Hematopoietic multipotent progenitor cell (in vitro differentiated cells): ENCODE measurements around the gene ZNF692. TPM values are rescaled to one million over a fixed set of nuclear protein-coding genes. Genes with fewer than 3 reads are reported as not detected.

Source experiments
- DNase-seq, 3 donors: peaks; one replicate each; pipeline ENCODE4 v3.0.0-alpha.2; 2011 to 2015; ENCODE audit warnings: low read depth in 2 of 3, low spot score in 2 of 3
- total RNA-seq: library from RNA; depleted of rRNA; stranded (reverse); fragments of >200 nt; gene quantifications from one replicate; pipeline ENCODE4 v1.2.3, GENCODE V29; 2012

ZNF692 gene
- total RNA-seq, 1 donor, result 23.4 TPM

- DNase-seq, result peak in 1 of 3 donors; percentile 6
These were observed 30.0 kb downstream of the ZNF692 start for GRCh38 chr1:248828845-248829244.

GRCh38 chr1:248825909-248826760 lies 32.8 kb downstream of the ZNF692 start, which contains the start of gene SH3BP5L:
Gene SH3BP5L (minus strand): TSS chr1:248825915. CDS start chr1:248824935, 980 bp downstream.
- peak; percentile 89 to 97 (median 96) for DNase-seq

- no peak for DNase-seq
These were observed 33.3 kb downstream of the ZNF692 start for GRCh38 chr1:248825573-248825908.

- DNase-seq, result no peak
These were observed 33.7 kb downstream of the ZNF692 start for GRCh38 chr1:248825136-248825535.

GRCh38 chr1:248824701-248825100 lies 34.2 kb downstream of the ZNF692 start:
- no peak for DNase-seq

- no peak for DNase-seq
These were observed 34.6 kb downstream of the ZNF692 start for GRCh38 chr1:248824301-248824700.

GRCh38 chr1:248823517-248824001 lies 35.3 kb downstream of the ZNF692 start:
- no peak for DNase-seq

DNA sequence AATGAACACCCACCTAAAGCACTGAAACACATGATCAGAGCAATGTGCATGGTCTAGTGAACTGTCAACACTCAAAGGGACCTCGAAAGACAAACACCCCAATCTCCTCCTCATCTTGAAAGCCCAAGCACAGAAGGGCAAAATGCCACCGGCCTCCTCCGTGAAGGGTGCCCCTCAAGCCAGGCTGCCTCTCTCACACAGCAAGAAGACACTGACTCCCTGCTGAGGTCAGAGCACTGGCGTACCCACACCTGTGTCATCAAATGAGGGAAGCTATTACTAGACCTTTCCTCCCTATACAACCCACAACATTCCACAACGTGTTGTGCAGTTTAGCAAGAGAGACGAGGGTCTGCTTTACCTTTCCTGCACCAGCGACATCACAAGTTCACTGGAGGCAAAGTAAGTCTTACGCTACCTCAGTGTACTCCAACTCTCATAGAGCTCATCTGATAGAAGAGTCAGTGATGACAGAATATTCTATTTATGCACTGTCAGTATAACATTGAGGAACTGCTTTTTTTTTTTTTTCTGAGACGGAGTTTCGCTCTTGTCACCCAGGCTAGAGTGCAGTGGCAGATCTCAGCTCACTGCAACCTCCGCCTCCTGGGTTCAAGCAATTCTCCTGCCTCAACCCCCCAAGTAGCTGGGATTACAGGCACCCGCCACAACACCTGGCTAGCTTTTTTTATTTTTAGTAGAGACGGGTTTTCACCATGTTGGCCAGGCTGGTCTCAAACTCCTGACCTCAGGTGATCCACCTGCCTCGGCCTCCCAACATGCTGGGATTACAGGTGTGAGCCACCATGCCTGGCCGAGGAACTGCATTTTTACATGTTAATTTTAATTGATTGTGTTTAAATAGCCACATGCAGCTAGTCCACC lies 36.5 kb downstream of the ZNF692 start:
- DNase-seq, result no peak

- DNase-seq, result no peak
These were observed 37.2 kb downstream of the ZNF692 start for GRCh38 chr1:248821641-248822040.

DNA sequence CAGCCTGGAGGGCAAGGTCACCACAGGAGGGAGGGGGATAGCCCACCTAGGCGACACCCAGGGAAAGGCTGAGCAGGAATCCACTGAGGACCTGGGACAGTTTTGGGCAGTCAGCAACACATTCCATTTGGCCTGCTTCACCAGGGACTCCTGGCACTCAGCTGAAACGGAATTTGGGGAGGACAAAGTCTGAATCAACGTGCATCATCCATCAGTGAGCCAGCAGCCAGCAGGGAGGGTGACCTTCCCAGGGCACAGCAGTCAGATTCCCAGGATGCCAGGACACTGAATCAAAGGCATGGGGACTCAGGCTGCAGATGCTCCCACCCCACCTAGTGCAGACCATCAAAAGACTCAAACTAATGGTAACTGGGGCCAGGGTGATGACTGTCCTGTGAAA lies 37.8 kb downstream of the ZNF692 start:
- no peak for DNase-seq

GRCh38 chr1:248820041-248820585 lies 38.8 kb downstream of the ZNF692 start:
- DNase-seq, result no peak

GRCh38 chr1:248818505-248819374 lies 40.1 kb downstream of the ZNF692 start:
- DNase-seq, result no peak

DNA sequence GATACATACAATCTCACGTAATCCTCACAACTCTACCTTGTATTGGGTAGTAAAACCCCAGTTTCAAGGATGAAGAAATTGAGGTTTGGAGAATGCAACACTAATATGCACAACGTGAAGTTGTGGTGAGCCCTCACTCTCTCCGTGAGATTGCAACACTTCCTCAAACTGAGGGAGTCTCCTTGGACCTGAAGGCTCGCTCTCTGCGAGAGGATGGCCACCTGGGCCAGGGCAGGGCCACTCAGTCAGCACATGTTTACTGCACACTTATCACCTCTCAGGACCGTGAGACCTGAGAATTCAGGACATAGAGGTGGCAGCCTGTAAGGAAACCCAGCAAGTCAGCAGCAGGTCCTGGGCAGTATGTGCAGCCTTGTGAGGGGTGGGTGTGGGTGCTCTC lies 41.8 kb downstream of the ZNF692 start:
- peak in 2 of 3 donors; percentile 37 to 72 for DNase-seq

DNA sequence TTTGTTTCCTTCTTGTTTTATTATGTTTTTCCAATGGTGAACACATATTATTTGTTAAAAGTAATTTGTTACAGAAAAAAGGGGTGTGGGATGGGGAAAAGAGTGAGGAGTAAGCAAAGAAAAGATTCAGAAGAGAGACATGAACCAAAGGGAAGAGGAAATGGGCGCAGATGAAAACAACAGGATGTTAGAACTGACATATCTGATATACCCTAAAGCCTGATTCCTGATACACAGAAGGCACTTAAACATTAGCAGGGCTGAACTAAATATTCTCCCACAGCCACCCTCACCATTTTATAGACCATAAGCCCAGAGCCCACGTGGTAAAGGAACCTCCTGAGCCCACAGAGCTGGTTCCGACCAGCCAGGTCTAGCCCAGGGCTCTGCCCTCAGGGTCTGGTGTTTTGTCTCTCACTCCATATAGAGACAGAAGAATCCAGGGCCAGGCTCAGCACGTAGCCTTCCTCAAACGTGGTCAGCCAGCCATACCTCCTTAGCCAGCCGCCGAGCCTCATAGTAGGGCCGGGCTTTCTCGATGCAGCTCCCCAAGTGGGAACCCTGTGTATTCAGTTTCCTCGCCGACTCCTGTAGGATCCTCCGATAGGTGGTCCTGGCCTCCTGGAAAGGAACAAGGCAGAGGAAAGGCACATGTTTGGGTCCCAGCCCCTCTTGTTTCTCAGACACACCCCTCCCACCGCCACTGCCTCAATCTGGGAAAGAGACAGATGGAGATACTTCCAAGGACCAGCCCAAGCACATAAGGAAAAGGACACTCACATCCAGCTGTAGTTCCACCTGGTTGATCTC lies 42.6 kb downstream of the ZNF692 start:
- DNase-seq, result no peak

GRCh38 chr1:248815407-248816034 lies 43.4 kb downstream of the ZNF692 start:
- DNase-seq, result no peak

DNA sequence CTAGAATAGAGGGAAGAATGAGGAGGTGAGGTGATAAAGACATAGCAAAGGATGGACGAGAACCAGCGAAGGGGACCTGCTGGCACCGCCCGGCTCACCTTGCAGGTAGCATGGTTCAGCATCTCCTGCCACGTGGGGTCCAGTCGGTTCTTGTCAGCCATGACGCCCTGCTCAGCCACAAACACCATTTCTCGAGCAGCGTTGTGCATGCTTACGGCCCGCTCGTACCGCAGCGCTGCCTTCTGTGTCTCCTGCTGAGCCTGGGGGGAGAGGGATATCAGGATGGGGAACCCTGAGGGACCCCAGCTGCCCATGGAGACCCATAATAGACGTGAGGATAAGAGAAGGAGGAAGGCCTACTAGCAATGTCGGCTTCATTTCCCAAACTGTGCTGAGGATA lies 44.5 kb downstream of the ZNF692 start:
- DNase-seq, result no peak

DNA sequence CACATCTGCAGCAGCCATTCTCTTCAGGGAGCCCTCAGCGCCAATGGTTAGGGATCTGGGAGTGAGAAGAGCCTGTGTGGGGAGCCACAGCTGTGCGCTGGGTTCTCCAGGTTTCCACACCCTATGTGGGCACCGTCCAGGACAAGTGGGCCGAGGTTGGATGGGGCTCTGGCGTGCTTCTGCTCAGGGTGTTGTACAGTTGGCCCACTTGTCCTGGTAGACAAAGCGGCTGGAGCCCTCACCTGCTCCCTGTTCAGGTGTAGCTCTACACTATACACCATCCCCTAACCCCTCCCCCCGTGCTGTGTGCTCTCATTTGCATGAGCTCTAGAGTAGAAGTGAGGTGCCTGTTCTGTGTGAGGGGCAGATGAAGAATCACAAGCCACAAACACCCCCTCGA lies 45.3 kb downstream of the ZNF692 start:
- DNase-seq, result no peak

DNA sequence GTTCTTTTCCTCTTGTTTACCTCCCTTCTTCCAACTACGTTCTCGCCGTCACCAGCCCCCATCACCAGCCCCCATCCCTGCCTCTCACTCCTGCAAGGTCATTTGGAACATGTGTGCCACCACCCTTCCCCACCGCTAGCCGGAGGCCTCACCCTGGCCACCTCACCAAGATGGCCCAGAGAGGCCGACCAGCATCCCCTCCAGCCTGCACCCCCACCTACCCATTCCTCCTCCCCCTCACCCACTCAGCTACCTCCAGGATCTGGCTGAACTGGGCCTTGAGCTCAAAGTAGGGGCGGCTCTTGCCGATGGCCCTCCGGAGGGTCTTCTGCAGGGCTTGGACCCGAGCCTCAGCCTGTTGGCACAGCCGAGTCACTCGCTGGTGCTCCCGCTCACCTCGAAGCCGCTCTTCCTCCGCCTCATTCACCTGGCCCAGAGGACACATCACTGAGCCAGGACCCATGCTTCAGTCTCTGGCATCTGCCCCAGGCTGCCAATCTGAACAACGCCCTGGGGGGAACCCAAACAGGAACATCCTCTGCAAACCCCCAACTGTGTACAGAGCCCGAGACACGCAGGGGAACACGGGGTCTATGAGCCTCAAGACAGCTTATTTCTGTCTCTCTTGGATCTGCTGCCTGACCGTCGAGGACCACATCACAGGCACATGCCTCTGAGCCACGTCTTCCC lies 46.0 kb downstream of the ZNF692 start:
- DNase-seq, result no peak
